Measurements from ENCODE around the gene TUSC2.

TUSC2 gene

GRCh38 chr3:50302095-50303012 lies 25.7 kb downstream of the TUSC2 start:
- TF ChIP-seq CTCF (IDR thresholded peaks at IDR 0.05; ENCODE audit: low read depth, low read length), result no peak
- no peak for DNase-seq (ENCODE audit: extremely low read depth, low read depth)

GRCh38 chr3:50300681-50301254 lies 27.3 kb downstream of the TUSC2 start:
- TF ChIP-seq CTCF (IDR thresholded peaks at IDR 0.05; ENCODE audit: low read depth, low read length), result no peak

GRCh38 chr3:50299929-50300680 lies 27.9 kb downstream of the TUSC2 start:
- no peak for DNase-seq (ENCODE audit: extremely low read depth, low read depth)
- no peak for TF ChIP-seq CTCF (IDR thresholded peaks at IDR 0.05; ENCODE audit: low read depth, low read length)

More at GRCh38 chr3:50300681-50301254, 27.3 kb downstream of the TUSC2 start:
- DNase-seq (ENCODE audit: extremely low read depth, low read depth), result no peak

- DNase-seq (ENCODE audit: extremely low read depth, low read depth), result no peak
- no peak for TF ChIP-seq CTCF (IDR thresholded peaks at IDR 0.05; ENCODE audit: low read depth, low read length)
Measured at GRCh38 chr3:50299638-50299928, 28.4 kb downstream of the TUSC2 start.

GRCh38 chr3:50298836-50299637 lies 29.0 kb downstream of the TUSC2 start, which contains the start of the genes HYAL3 and NAA80:
HYAL3 (minus strand) TSS chr3:50299405; CDS start chr3:50295602, 3,803 bp downstream.
NAA80 (minus strand) TSS chr3:50299405; CDS start chr3:50297463, 1,942 bp downstream.
- TF ChIP-seq CTCF (IDR thresholded peaks at IDR 0.05; ENCODE audit: low read depth, low read length), result peak; percentile 17

GRCh38 chr3:50297896-50298725 lies 29.9 kb downstream of the TUSC2 start:
- no peak for TF ChIP-seq CTCF (IDR thresholded peaks at IDR 0.05; ENCODE audit: low read depth, low read length)
- DNase-seq (ENCODE audit: extremely low read depth, low read depth), result no peak

More at GRCh38 chr3:50298836-50299637, 29.0 kb downstream of the TUSC2 start, which contains the start of the genes HYAL3 and NAA80:
- DNase-seq (ENCODE audit: extremely low read depth, low read depth), result peak; percentile 99

Data from AG09319 (cell line).